GM12878 (cell line): ENCODE measurements around the gene RUNX3. TPM values are rescaled to one million over a fixed set of nuclear protein-coding genes. Genes with fewer than 3 reads are reported as not detected.

Experiments used
- CEBPB ChIP-seq, 2 experiments: fragments of 150-350 bp in 1 of 2; IDR thresholded peaks; 2 replicates each; pipeline ENCODE4 v1.6.1; 2012 to 2014; ENCODE audit warnings: low read depth in 2 of 2, low read length in 2 of 2, borderline replicate concordance in 1 of 2, inconsistent platforms in 1 of 2
- EZH2 ChIP-seq: IDR thresholded peaks from 2 replicates; pipeline ENCODE4 v1.6.1; 2012; ENCODE audit warnings: low read depth, mild to moderate bottlenecking, control low read depth, inconsistent platforms, low read length, borderline replicate concordance; ENCODE audit not compliant: control insufficient read depth
- HDAC6 ChIP-seq: fragments of 200-600 bp; sonication (generic); IDR thresholded peaks from one replicate; pipeline ENCODE4 v1.8.0; 2017; ENCODE audit warnings: antibody characterized with exemption; ENCODE audit not compliant: unreplicated experiment
- KDM1A ChIP-seq: fragments of 200-600 bp; sonication (generic); IDR thresholded peaks from 2 replicates; pipeline ENCODE4 v1.6.1; 2016; ENCODE audit warnings: borderline replicate concordance
- MEF2B ChIP-seq: fragments of 450-650 bp; IDR thresholded peaks from 2 replicates; pipeline ENCODE4 v1.6.1; 2018; ENCODE audit warnings: mild to moderate bottlenecking, moderate library complexity; ENCODE audit not compliant: partially characterized antibody, poor library complexity, severe bottlenecking
- NR2C2 ChIP-seq: IDR thresholded peaks from 2 replicates; pipeline ENCODE4 v1.6.1; 2011; ENCODE audit warnings: borderline replicate concordance, low read depth; ENCODE audit not compliant: control insufficient read depth, insufficient read length
- RAD21 ChIP-seq: IDR thresholded peaks from 2 replicates; pipeline ENCODE4 v1.6.1; 2011; ENCODE audit warnings: mild to moderate bottlenecking, low read depth, low read length, moderate library complexity; ENCODE audit not compliant: insufficient read depth
- RELB ChIP-seq: fragments of 450-650 bp; IDR thresholded peaks from 2 replicates; pipeline ENCODE4 v1.6.1; 2017; ENCODE audit warnings: low read depth, mild to moderate bottlenecking, moderate library complexity
- SPI1 ChIP-seq: IDR thresholded peaks from 2 replicates; pipeline ENCODE4 v1.6.1; 2011; ENCODE audit warnings: low read depth, mild to moderate bottlenecking, low read length, moderate library complexity, borderline replicate concordance; ENCODE audit not compliant: insufficient read depth
- SREBF1 ChIP-seq: IDR thresholded peaks from 2 replicates; pipeline ENCODE4 v1.6.1; 2012; ENCODE audit warnings: mild to moderate bottlenecking, low read length
- SREBF2 ChIP-seq: IDR thresholded peaks from 2 replicates; pipeline ENCODE4 v1.6.1; 2012; ENCODE audit warnings: mild to moderate bottlenecking, low read length
- ZBTB11 ChIP-seq: fragments of 450-650 bp; formaldehyde crosslinking; IDR thresholded peaks from 2 replicates; pipeline ENCODE4 v1.5.0; 2022; ENCODE audit warnings: mild to moderate bottlenecking, missing genetic modification characterization
- ZNF592 ChIP-seq: fragments of 450-650 bp; IDR thresholded peaks from 2 replicates; pipeline ENCODE4 v1.6.1; 2017; ENCODE audit warnings: mild to moderate bottlenecking, moderate library complexity
- polyA plus RNA-seq, 11 experiments: library from polyadenylated mRNA; depleted of rRNA in 4 of 11; unstranded in 6 of 11; stranded (reverse) in 5 of 11; fragments of >200 nt; fragmentation: Nextera tagmentation in 4 of 11; fragmentation: Illumina TruSeq in 1 of 11; extraction: Ambion mirVana in 4 of 11; extraction: Trizol in 1 of 11; gene quantifications; 1 replicate in 1 of 11; 2 replicates in 10 of 11; pipeline versions ENCODE4 v1.2.1 to v1.2.3, GENCODE V29; 2011 to 2016; ENCODE audit warnings: inconsistent platforms in 2 of 11, missing spikeins in 2 of 11, low read depth in 1 of 11
- total RNA-seq, 4 experiments: library from RNA; depleted of rRNA in 3 of 4; stranded (reverse); fragments of >200 nt in 3 of 4; fragmentation: Illumina TruSeq in 1 of 4; extraction: Trizol in 1 of 4; gene quantifications; 2 replicates each; pipeline versions ENCODE4 v1.2.1 to v1.2.3, GENCODE V29; 2013 to 2021

Gene RUNX3
- total and polyA plus RNA-seq, 10 of the 15 experiments (the other 5 are each of a cell fraction or from before 2014, with no cell fraction given) = 19.0 to 151 (median 31.4) TPM

GRCh38 chr1:24957016-24957807 is 27.1 kb upstream of the RUNX3 start (continued):
- TF ChIP-seq ZBTB11 (CRISPR knock-in tag) = no peak
- TF ChIP-seq RELB = peak; percentile 62; the same call in 1 of the 2 replicates
- no peak for TF ChIP-seq CEBPB (IDR thresholded peaks at IDR 0.05; ENCODE audit: borderline replicate concordance in 1 of 2, low read depth in 2 of 2, low read length in 2 of 2)
- no peak for TF ChIP-seq SREBF2
- no peak for TF ChIP-seq HDAC6
- no peak for TF ChIP-seq EZH2
- no peak for TF ChIP-seq ZNF592
- TF ChIP-seq KDM1A = no peak
- no peak for TF ChIP-seq RAD21
- no peak for TF ChIP-seq NR2C2
- no peak for TF ChIP-seq MEF2B
- TF ChIP-seq SREBF1 = no peak
- TF ChIP-seq SPI1 = peak; percentile 48; the same call in 1 of the 2 replicates
- TF ChIP-seq, all 136 proteins: peak for 21
